Measurements from ENCODE around the gene INF2.
"Not testable (repeated sequence)": the region's sequence is repeated elsewhere in the genome, so short reads cannot be mapped to it uniquely, and the experiment has no call there.

Gene INF2

GRCh38 chr14:104734991-104735779 lies 45.8 kb downstream of the INF2 start:
- no peak for DNase-seq (ENCODE audit: low read depth in 3 of 3)

- no peak for DNase-seq (ENCODE audit: low read depth in 3 of 3)
Measured at GRCh38 chr14:104735830-104736642, 46.6 kb downstream of the INF2 start.

DNA sequence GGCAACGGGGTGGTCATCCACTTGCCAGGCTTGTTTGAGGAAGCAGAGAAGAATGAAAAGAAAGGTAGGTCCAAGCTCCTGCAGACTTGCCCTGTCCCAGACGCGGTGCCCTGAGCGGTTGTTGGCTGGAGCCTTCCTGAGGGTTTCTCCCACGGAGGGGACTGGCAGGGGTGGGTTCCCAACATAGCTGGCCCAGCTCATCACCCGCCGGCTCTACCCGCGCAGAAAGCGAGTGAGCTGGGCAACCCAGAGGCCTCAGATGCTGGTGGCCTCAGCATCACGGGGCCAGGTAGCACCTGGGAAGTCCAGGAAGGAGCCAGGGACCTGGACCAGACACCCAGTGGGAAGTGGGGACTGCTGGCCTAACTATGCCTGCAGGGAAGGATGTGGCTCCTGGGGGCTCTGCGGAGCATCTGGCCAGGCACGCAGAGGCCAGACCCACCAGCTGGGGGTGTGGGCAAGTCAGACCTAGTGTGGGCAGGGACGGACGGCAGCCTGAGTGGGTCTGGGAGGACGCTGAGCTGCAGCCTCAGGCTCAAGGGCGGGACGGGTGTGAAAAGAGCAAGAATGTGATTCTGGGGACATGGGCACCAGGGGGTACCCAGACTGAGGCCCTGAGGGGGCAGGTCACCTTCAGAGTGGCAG lies 49.1 kb downstream of the INF2 start:
- DNase-seq (ENCODE audit: low read depth in 3 of 3): no peak

DNA sequence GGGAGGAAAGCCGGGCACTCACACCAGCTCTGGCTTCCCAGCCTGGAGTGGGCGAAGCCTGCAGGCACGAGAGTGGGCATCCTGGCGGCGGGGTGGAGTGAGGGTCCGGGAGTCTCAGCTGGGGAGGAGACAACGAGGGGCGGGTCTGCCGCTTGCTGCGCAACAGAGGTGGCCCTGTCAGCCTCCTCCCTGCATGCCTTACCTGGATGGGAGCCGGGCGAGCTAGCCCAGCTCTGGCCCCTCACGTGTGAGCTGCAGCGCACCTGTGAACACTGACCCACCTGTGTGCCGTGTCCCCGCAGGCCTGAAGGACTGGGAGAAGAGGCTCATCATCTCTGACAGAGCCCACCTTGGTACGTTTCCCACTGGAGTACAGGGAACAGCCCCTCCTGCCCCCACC lies 49.6 kb downstream of the INF2 start:
- no peak for DNase-seq (ENCODE audit: low read depth in 3 of 3)

GRCh38 chr14:104739546-104740516 lies 50.4 kb downstream of the INF2 start:
- no peak for DNase-seq (ENCODE audit: low read depth in 3 of 3)

- no peak for DNase-seq (ENCODE audit: low read depth in 3 of 3)
Measured at GRCh38 chr14:104741108-104741802, 51.8 kb downstream of the INF2 start.

- DNase-seq (ENCODE audit: low read depth in 3 of 3): no peak
Measured at GRCh38 chr14:104741803-104742251, 52.4 kb downstream of the INF2 start.

GRCh38 chr14:104742586-104743455 lies 53.4 kb downstream of the INF2 start:
- DNase-seq (ENCODE audit: low read depth in 3 of 3): no peak

DNA sequence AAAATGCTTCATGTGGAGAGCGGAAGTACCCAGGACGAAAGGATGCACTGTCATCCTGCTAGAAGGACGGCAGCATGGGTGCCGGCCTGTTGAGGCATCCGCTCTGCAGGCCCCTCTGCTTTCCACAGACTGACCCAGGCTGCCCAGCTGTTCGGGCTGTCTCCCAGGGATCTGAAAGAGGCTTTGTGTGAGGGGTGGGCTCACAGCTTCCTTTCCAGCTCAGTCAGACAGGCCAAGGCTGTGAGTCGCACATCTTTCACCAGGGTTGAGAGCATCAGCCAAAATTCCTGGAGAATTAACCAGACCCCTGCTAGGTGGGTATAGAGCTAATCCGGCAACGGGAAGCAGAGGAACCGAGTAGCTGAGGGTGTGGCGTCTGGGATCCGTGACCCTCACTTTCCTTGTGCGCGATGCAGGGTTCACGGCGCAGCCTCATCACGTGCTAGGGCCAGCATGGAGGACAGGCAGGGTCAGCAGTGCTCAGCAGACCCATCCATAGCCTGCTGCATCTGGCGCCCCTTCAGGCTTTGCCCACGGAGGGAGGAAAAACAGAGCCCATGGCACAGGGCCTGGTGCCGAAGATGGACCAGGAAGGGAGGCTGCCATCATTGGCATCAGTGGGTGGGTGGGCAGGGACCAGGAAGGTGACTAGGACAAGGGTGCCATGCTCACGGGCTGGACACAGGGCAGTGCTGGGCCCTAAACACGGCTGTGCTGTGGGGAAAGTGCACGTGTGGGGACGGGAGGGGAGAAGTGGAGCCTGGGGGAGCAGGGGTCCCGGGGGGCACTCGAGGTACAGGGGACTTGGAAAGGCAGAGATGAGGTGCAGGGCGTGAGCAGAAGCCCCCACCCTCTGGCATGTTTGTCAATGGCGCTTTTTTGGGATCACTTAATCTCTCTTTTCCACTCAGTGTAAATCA lies 54.3 kb downstream of the INF2 start:
- no peak for DNase-seq (ENCODE audit: low read depth in 3 of 3)

GRCh38 chr14:104744484-104744883 lies 55.1 kb downstream of the INF2 start:
- DNase-seq (ENCODE audit: low read depth in 3 of 3): no peak

DNA sequence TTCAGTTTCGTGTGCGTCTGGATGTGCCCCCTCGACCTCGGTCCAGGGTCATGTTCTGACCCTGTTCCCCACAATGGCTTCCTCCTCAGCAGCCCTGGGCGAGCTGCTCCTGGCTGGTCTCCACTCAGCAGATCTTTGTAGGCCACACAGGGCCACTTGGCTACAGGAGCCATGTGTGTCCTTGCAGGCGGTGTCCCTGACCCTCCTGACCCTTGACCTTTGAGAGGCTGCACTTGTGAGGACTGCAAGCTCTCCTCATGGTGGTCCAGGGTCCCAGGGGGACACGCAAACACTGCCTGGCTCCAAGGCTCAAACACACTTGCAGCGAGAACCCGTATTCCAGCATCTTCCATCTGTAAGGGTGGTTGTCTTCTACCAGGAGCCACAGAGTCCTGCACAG lies 56.0 kb downstream of the INF2 start:
- DNase-seq (ENCODE audit: low read depth in 3 of 3): no peak

DNA sequence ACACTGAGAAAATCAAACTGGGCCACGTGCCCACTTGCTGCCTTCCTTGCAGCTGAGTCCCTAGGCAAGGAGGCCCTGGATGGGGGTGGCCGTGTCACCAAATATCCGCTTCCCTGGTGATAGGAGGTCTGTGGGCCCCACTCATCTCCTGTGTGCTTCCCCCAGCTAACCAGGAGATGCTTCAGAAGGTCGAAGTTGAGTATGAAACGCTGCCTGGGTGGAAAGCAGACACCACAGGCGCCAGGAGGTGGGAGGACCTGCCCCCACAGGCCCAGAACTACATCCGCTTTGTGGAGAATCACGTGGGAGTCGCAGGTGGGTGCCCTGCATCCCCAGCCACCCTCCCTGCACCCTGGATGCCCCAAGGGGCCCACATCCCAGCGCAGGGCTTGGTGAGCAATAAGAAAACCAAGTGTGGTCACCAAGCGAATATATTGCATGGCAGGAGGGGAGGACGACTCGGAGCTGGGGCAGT lies 56.7 kb downstream of the INF2 start:
- no peak for DNase-seq (ENCODE audit: low read depth in 3 of 3)

- no peak for DNase-seq (ENCODE audit: low read depth in 3 of 3)
Measured at GRCh38 chr14:104746934-104747481, 57.6 kb downstream of the INF2 start.

- no peak for DNase-seq (ENCODE audit: low read depth in 3 of 3)
Measured at GRCh38 chr14:104747876-104748275, 58.5 kb downstream of the INF2 start.

- no peak for DNase-seq (ENCODE audit: low read depth in 3 of 3)
Measured at GRCh38 chr14:104749111-104749649, 59.8 kb downstream of the INF2 start.

GRCh38 chr14:104750056-104750752 lies 60.8 kb downstream of the INF2 start:
- DNase-seq (ENCODE audit: low read depth in 3 of 3): no peak

DNA sequence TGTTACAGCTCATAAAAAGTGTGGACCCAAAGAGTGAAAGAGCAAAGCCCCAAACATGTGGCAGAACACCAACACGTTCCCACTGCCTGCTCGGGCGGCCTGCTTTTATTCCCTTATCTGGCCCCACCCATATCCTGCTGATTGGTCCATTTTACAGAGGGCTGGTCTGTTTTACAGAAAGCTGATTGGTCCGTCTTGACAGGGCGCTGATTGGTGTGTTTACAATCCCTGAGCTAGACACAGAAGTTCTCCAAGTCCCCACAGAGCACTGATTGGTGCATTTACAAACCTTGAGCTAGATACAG lies 61.3 kb downstream of the INF2 start:
- DNase-seq (ENCODE audit: low read depth in 3 of 3): not testable (repeated sequence)
